ENCODE data around the gene PDE4D.
"Not testable (repeated sequence)": the region's sequence is repeated elsewhere in the genome, so short reads cannot be mapped to it uniquely, and the experiment has no call there.

PDE4D gene

DNA sequence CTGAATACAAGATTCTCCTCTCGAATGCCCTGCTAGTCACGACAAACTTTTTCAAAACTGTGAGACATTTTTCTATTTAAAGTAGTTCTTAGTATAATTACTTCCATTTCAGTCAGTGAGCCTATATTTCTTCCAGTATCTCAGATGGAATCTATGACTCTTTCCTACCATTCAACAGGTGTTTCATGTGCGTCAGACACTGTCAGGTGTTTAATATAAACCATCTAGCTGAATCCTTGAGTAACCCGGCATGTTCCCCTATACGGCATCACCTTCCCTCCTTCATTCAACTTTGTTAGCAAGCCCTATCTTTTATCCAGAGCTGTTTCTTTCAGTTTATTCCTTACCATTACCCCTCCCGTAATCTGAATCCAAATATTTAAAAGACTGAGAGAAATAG, 891.8 kb downstream of the PDE4D start:
- Histone ChIP-seq H3K36me3 (ENCODE audit: control insufficient read depth, insufficient read depth, low read length) (no peaks in the 10 kb centered on the region), H3K27me3 (ENCODE audit: control insufficient read depth, insufficient read depth, low read length, poor library complexity, severe bottlenecking) (no peaks in the 10 kb centered on the region), H3K4me3 (ENCODE audit: insufficient read depth, low read depth, low read length) (no peak overlapping the region), H3K27ac (ENCODE audit: insufficient read depth, low read depth, low read length, poor library complexity, severe bottlenecking) (no peak overlapping the region), H3K4me1 (ENCODE audit: control insufficient read depth, insufficient read depth, low read length) (peaks cover 2% of the 10 kb centered on the region), H3K9me3 (ENCODE audit: control insufficient read depth, low read length) (no peaks in the 10 kb centered on the region)
- WGBS, 2 experiments = 86 to 98% methylated on average over 4 to 6 of the region's 6 CpGs

DNA sequence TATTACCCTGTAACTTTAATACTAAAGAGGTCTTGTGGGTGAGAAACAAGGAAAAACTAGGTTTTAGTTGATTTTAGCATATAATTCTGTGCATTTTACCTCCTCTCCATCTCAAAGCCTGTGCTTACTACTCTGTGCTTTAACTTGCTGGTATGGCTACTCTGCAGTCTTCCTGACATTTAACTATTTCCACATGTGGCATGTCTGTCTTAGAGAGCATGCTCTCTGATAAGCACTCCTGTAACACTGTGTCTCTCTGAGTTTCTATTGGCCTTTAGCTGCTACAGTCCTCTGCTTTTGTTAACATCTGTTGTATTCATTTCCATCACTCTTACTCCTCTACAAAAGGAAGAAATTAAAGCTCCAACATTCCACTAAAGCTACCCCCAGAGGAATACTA, 892.4 kb downstream of the PDE4D start:
- Histone ChIP-seq H3K27ac (ENCODE audit: insufficient read depth, low read depth, low read length, poor library complexity, severe bottlenecking) (no peak overlapping the region), H3K4me3 (ENCODE audit: insufficient read depth, low read depth, low read length) (no peak overlapping the region), H3K9me3 (ENCODE audit: control insufficient read depth, low read length) (no peaks in the 10 kb centered on the region), H3K4me1 (ENCODE audit: control insufficient read depth, insufficient read depth, low read length) (peaks cover 2% of the 10 kb centered on the region), H3K36me3 (ENCODE audit: control insufficient read depth, insufficient read depth, low read length) (no peaks in the 10 kb centered on the region), H3K27me3 (ENCODE audit: control insufficient read depth, insufficient read depth, low read length, poor library complexity, severe bottlenecking) (no peaks in the 10 kb centered on the region)

DNA sequence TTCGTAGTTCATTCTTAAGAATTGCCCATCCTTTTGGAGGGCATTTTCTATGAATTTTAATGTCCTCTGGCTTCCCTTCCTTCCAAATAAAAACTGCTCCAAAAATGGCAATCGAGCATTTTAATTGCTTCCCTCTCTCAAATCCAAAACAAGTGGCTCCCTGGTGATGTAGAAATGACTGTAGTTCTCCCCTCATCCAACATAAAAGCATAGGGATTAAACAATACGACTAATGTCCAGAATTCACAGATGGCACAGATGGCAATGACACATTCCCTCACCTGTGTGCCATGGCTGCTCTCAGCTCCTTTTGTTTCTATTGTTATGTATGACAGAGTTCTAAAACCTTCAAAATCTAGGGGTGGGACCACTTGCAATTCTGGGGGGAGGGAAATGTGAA, 893.3 kb downstream of the PDE4D start:
- peaks cover 2% of the 10 kb centered on the region for H3K9me3 ChIP-seq (ENCODE audit: control insufficient read depth, low read length)
- H3K27me3 ChIP-seq (ENCODE audit: control insufficient read depth, insufficient read depth, low read length, poor library complexity, severe bottlenecking) = no peaks in the 10 kb centered on the region
- H3K4me3 ChIP-seq (ENCODE audit: insufficient read depth, low read depth, low read length) = no peak overlapping the region
- H3K36me3 ChIP-seq (ENCODE audit: control insufficient read depth, insufficient read depth, low read length) = no peaks in the 10 kb centered on the region
- 87 to 89% methylated on average over 3 of the region's 3 CpGs for whole genome bisulfite sequencing, 2 experiments
- H3K4me1 ChIP-seq (ENCODE audit: control insufficient read depth, insufficient read depth, low read length) = peaks cover 2% of the 10 kb centered on the region
- no peak overlapping the region for H3K27ac ChIP-seq (ENCODE audit: insufficient read depth, low read depth, low read length, poor library complexity, severe bottlenecking)

DNA sequence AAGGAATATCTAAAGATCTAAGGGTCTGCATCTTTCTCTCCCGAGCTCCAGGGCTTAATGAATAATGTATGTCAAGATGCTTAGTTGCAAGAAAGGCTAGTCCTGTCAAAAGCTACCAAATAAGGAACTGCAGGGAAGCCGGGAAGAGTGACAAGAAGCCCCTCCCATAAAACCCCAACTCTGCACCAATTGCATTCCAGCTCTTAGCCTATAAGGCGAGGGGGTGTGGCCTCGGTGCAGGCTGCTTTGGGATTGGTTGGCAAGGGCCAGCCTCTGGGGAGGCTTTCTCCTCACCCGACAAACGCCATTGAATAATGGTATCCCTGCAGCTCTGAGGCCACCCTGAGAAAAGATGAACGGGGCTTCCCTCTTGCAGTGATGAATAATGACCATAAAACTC, 893.7 kb downstream of the PDE4D start:
- WGBS, 2 experiments = 90 to 92% methylated on average over 7 of the region's 7 CpGs
- peaks cover 2% of the 10 kb centered on the region for H3K9me3 ChIP-seq (ENCODE audit: control insufficient read depth, low read length)
- H3K4me1 ChIP-seq (ENCODE audit: control insufficient read depth, insufficient read depth, low read length) = peaks cover 2% of the 10 kb centered on the region
- no peaks in the 10 kb centered on the region for H3K36me3 ChIP-seq (ENCODE audit: control insufficient read depth, insufficient read depth, low read length)
- H3K4me3 ChIP-seq (ENCODE audit: insufficient read depth, low read depth, low read length) = no peak overlapping the region
- H3K27ac ChIP-seq (ENCODE audit: insufficient read depth, low read depth, low read length, poor library complexity, severe bottlenecking) = no peak overlapping the region
- no peaks in the 10 kb centered on the region for H3K27me3 ChIP-seq (ENCODE audit: control insufficient read depth, insufficient read depth, low read length, poor library complexity, severe bottlenecking)

DNA sequence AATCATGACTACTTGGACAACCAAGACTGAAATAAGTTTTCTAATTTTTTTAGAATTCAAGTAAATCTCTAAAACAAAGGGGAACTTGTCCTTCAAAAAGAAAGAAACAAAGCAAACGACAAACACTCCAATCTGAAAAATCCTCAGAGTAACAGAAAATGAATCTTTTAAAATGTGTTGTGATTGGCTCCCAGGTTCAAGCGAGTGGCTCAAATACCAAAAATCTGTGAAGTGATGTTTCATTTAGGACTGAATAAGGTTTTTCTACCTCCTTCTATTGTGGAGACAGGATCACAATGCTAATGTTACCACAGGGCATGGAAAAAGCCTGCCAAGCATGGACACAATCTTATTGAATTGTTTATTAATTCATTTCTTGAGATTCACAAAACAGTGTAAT, 895.0 kb downstream of the PDE4D start:
- H3K4me1 ChIP-seq (ENCODE audit: control insufficient read depth, insufficient read depth, low read length) = peaks cover 2% of the 10 kb centered on the region
- no peak overlapping the region for H3K27ac ChIP-seq (ENCODE audit: insufficient read depth, low read depth, low read length, poor library complexity, severe bottlenecking)
- peaks cover 2% of the 10 kb centered on the region for H3K9me3 ChIP-seq (ENCODE audit: control insufficient read depth, low read length)
- 73 to 84% methylated on average over 1 to 2 of the region's 2 CpGs for WGBS, 2 experiments
- no peak overlapping the region for H3K4me3 ChIP-seq (ENCODE audit: insufficient read depth, low read depth, low read length)
- no peaks in the 10 kb centered on the region for H3K36me3 ChIP-seq (ENCODE audit: control insufficient read depth, insufficient read depth, low read length)
- no peaks in the 10 kb centered on the region for H3K27me3 ChIP-seq (ENCODE audit: control insufficient read depth, insufficient read depth, low read length, poor library complexity, severe bottlenecking)

DNA sequence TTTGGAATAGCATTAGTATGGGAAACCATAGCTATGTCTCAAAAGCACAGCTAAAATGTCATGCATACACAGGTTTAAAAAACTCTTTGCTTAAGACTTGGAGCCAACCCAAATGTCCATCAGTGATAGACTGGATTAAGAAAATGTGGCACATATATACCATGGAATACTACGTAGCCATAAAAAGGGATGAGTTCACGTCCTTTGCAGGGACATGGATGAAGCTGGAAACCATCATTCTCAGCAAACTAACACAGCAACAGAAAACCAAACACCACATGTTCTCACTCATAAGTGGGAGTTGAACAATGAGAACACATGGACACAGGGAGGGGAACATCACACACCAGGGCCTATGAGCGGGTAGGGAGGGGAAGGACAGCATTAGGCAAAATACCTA, 897.7 kb downstream of the PDE4D start:
- not testable (repeated sequence) for H3K4me3 ChIP-seq (ENCODE audit: insufficient read depth, low read depth, low read length); H3K4me1 ChIP-seq (ENCODE audit: control insufficient read depth, insufficient read depth, low read length); H3K36me3 ChIP-seq (ENCODE audit: control insufficient read depth, insufficient read depth, low read length); H3K27ac ChIP-seq (ENCODE audit: insufficient read depth, low read depth, low read length, poor library complexity, severe bottlenecking); H3K9me3 ChIP-seq (ENCODE audit: control insufficient read depth, low read length); H3K27me3 ChIP-seq (ENCODE audit: control insufficient read depth, insufficient read depth, low read length, poor library complexity, severe bottlenecking)
- WGBS, 2 experiments = 81 to 100% methylated on average over 1 of the region's 3 CpGs

DNA sequence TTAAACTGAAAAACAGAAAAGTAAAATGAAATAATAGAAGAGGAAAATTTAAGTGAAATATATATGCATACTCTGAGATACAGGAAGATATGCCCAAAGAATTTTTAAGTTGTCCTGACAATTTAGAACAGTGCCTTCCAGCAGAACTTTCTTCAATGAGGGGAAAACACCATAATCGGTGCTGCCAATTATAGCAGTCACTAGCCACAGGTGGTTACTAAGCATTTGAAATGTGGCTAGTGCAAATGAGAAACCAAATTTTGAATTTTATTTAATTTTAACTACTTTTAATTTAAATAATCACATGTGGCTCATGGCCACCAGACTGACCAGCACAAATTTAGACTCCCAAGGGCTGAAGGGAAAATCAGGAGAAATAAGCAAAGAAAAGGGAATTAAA, 900.1 kb downstream of the PDE4D start:
- Histone ChIP-seq H3K27me3 (ENCODE audit: control insufficient read depth, insufficient read depth, low read length, poor library complexity, severe bottlenecking) (no peaks in the 10 kb centered on the region), H3K9me3 (ENCODE audit: control insufficient read depth, low read length) (peaks cover 2% of the 10 kb centered on the region), H3K4me1 (ENCODE audit: control insufficient read depth, insufficient read depth, low read length) (peaks cover 2% of the 10 kb centered on the region), H3K4me3 (ENCODE audit: insufficient read depth, low read depth, low read length) (no peak overlapping the region), H3K27ac (ENCODE audit: insufficient read depth, low read depth, low read length, poor library complexity, severe bottlenecking) (no peak overlapping the region), H3K36me3 (ENCODE audit: control insufficient read depth, insufficient read depth, low read length) (no peaks in the 10 kb centered on the region)
- 88 to 94% methylated on average over 1 of the region's 1 CpG for WGBS, 2 experiments

DNA sequence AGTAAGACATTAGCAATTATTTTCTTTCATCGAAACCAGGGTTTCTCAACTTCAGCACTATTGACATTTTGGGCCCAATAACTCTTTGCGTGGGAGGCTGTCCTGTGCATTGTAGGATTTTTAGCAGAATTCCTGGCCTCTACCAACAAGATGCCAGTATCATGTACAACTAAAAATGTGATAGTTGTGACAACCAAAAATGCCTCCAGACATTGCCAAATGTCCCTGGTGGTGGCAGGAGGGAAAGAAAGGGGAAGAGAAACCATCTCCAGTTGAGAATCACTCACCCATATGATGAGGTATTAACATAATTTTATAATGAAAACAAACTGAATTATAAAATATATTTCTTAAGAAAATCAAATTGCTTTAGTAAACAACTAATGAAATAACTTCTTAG, 904.6 kb downstream of the PDE4D start:
- 89 to 93% methylated on average over 2 of the region's 2 CpGs for WGBS, 2 experiments
- Histone ChIP-seq H3K4me3 (ENCODE audit: insufficient read depth, low read depth, low read length) (no peak overlapping the region), H3K27ac (ENCODE audit: insufficient read depth, low read depth, low read length, poor library complexity, severe bottlenecking) (no peak overlapping the region), H3K4me1 (ENCODE audit: control insufficient read depth, insufficient read depth, low read length) (peaks cover 8% of the 10 kb centered on the region), H3K27me3 (ENCODE audit: control insufficient read depth, insufficient read depth, low read length, poor library complexity, severe bottlenecking) (no peaks in the 10 kb centered on the region), H3K36me3 (ENCODE audit: control insufficient read depth, insufficient read depth, low read length) (no peaks in the 10 kb centered on the region), H3K9me3 (ENCODE audit: control insufficient read depth, low read length) (no peaks in the 10 kb centered on the region)

DNA sequence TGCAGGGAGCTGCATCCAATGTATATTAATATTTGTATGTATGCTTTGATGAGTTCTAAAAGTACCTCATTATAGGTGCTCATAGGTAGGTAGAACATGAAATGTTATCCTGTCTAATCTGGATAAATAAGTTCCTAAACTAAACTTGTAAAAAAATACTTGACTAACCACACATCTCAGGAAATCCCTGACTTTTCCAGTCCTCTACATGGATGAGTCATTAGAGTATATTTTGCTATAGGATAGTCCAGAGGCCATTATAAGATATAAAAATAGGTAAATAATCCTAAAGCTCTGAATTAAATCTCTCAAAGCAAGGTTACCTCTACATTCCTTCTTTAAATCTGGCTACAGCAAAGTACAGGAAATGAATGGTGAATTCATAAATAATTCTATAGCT, 906.3 kb downstream of the PDE4D start:
- no peaks in the 10 kb centered on the region for H3K9me3 ChIP-seq (ENCODE audit: control insufficient read depth, low read length)
- H3K27me3 ChIP-seq (ENCODE audit: control insufficient read depth, insufficient read depth, low read length, poor library complexity, severe bottlenecking) = no peaks in the 10 kb centered on the region
- no peaks in the 10 kb centered on the region for H3K36me3 ChIP-seq (ENCODE audit: control insufficient read depth, insufficient read depth, low read length)
- no peak overlapping the region for H3K4me3 ChIP-seq (ENCODE audit: insufficient read depth, low read depth, low read length)
- H3K27ac ChIP-seq (ENCODE audit: insufficient read depth, low read depth, low read length, poor library complexity, severe bottlenecking) = no peak overlapping the region
- H3K4me1 ChIP-seq (ENCODE audit: control insufficient read depth, insufficient read depth, low read length) = peaks cover 8% of the 10 kb centered on the region

DNA sequence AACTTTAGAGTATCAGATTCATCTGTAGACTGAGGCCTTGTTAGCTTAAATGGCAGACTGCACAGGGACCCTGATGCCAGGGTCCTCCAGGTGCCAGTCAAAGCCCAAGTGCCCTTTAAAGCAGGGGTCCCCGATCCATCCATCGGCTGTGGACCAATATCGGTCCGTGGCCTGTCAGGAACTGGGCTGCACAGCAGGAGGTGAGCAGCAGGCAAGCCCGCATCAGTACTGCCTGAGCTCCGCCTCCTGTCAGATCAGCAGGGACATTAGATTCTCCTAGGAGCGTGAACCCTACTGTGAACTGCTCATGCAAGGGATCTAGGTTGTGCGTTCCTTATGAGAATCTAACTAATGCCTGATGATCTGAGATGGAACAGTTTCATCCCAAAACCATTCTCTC, 907.2 kb downstream of the PDE4D start:
- Histone ChIP-seq H3K27me3 (ENCODE audit: control insufficient read depth, insufficient read depth, low read length, poor library complexity, severe bottlenecking) (no peaks in the 10 kb centered on the region), H3K9me3 (ENCODE audit: control insufficient read depth, low read length) (no peaks in the 10 kb centered on the region), H3K4me1 (ENCODE audit: control insufficient read depth, insufficient read depth, low read length) (peaks cover 8% of the 10 kb centered on the region), H3K27ac (ENCODE audit: insufficient read depth, low read depth, low read length, poor library complexity, severe bottlenecking) (no peak overlapping the region), H3K36me3 (ENCODE audit: control insufficient read depth, insufficient read depth, low read length) (no peaks in the 10 kb centered on the region), H3K4me3 (ENCODE audit: insufficient read depth, low read depth, low read length) (no peak overlapping the region)
- 49 to 54% methylated on average over 8 of the region's 8 CpGs for WGBS, 2 experiments

DNA sequence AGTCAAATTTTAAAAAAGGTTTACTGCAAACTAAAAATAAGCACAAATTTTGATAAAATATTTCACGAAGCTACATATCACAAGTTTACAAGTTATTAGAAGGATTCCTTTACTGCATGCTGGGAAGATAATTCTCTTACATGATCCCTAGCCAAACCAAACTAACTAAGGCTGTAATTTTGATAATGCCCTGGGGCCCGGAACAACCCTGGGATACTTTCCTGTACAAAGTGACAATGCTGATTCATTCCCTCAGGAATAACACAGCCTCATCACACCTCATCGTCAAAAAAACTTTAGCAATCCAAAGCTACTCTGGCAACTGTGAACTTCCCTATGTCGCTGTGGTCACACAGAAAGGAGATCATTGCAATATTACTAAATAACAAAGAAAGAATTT, 907.8 kb downstream of the PDE4D start:
- peaks cover 8% of the 10 kb centered on the region for H3K4me1 ChIP-seq (ENCODE audit: control insufficient read depth, insufficient read depth, low read length)
- H3K27ac ChIP-seq (ENCODE audit: insufficient read depth, low read depth, low read length, poor library complexity, severe bottlenecking) = no peak overlapping the region
- H3K9me3 ChIP-seq (ENCODE audit: control insufficient read depth, low read length) = no peaks in the 10 kb centered on the region
- 87% methylated on average over 4 of the region's 4 CpGs for WGBS, 2 experiments
- H3K27me3 ChIP-seq (ENCODE audit: control insufficient read depth, insufficient read depth, low read length, poor library complexity, severe bottlenecking) = no peaks in the 10 kb centered on the region
- H3K36me3 ChIP-seq (ENCODE audit: control insufficient read depth, insufficient read depth, low read length) = no peaks in the 10 kb centered on the region
- no peak overlapping the region for H3K4me3 ChIP-seq (ENCODE audit: insufficient read depth, low read depth, low read length)
